Calu3 (cell line): ENCODE results near the gene CR2. TPM values are rescaled to one million over a fixed set of nuclear protein-coding genes. Genes with fewer than 3 reads are reported as not detected.

ENCODE experiments used
- BruUV-seq: library from RNA; stranded (reverse); fragments of 400-500 nt; replicated peaks from 2 replicates; lab custom pipeline; 2021; lab: Mats Ljungman, UMichigan
- CTCF ChIA-PET: fragments of 300-600 bp; sonication (Branson Sonifier 250); formaldehyde crosslinking; loops from one replicate; lab custom pipeline; 2022; ENCODE audit warnings: antibody characterized with exemption; lab: Charles Lee
- DNase-seq: peaks from one replicate; pipeline ENCODE4 v3.0.0; 2022
- H3K27ac Mint-ChIP-seq: one replicate; pipeline ENCODE4 v1.8.0; 2022; ENCODE audit warnings: mixed read lengths; ENCODE audit not compliant: unreplicated experiment
- H3K27me3 Mint-ChIP-seq: one replicate; pipeline ENCODE4 v1.8.0; 2022; ENCODE audit warnings: mixed read lengths; ENCODE audit not compliant: unreplicated experiment
- H3K36me3 Mint-ChIP-seq: one replicate; pipeline ENCODE4 v1.8.0; 2022; ENCODE audit warnings: mild to moderate bottlenecking, moderate library complexity, mixed read lengths; ENCODE audit not compliant: insufficient read depth, unreplicated experiment
- H3K4me1 Mint-ChIP-seq: one replicate; pipeline ENCODE4 v1.8.0; 2022; ENCODE audit warnings: mild to moderate bottlenecking, low read depth, mixed read lengths; ENCODE audit not compliant: unreplicated experiment
- H3K4me3 Mint-ChIP-seq: one replicate; pipeline ENCODE4 v1.8.0; 2022; ENCODE audit warnings: mild to moderate bottlenecking, low read depth, moderate library complexity, mixed read lengths; ENCODE audit not compliant: unreplicated experiment
- H3K9me3 Mint-ChIP-seq: one replicate; pipeline ENCODE4 v1.8.0; 2022; ENCODE audit warnings: low read depth, mixed read lengths; ENCODE audit not compliant: unreplicated experiment
- CTCF ChIP-seq: fragments of 200-600 bp; IDR thresholded peaks from one replicate; pipeline ENCODE4 v1.8.0; 2022; ENCODE audit warnings: antibody characterized with exemption; ENCODE audit not compliant: unreplicated experiment
- intact Hi-C: fragments of 100-400 bp; cut with micrococcal nuclease; formaldehyde crosslinking; loops from one replicate; pipeline ENCODE4 v1.10.0; 2022; ENCODE audit not compliant: unreplicated experiment
- total RNA-seq: library from RNA; stranded (reverse); gene quantifications from 2 replicates; pipeline ENCODE4 v1.2.3, GENCODE V29; 2022

The CR2 gene
- total RNA-seq, 1 experiment from 2014 or later: 0.83 TPM

DNA sequence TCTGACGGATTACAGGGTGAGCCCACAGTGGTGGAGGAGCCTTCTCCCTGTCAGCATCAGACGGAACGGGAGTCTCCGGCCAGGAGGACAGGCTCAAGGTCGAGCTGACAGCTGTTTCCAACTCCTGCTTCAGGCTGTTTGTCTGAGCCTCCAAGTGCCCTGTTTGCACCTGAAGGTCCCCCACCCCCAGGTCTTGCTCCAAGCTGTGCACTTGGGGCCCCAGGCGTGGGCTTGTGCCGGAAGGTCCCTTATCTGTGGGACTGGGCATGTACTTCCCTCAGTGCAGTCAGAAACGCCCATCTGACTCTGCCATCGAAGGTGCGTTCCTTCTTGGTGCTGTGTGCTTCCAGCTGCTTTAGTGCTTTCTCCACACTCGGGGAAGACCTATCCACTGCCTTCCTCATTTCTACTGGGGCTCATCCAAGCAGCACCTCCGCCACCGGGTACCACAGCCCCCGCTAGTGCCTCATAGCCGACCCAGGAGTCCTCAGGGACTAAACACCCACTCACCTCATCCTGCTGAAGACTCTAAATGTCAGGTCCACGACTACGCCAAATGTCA lies 29.5 kb upstream of the CR2 start:
- CTCF ChIA-PET: interaction anchor here (1.0 kb wide), 1 partner anchor 75 kb away, joined by 3 read pairs; no protein-coding TSS in a partner anchor
- no peak for TF ChIP-seq CTCF
- H3K36me3 Mint-ChIP-seq: no peaks in the 10 kb centered on the region
- BruUV-seq: no TSS peak
- peak; percentile 20 for DNase-seq
- no peaks in the 10 kb centered on the region for H3K4me1 Mint-ChIP-seq
- no peak overlapping the region for H3K4me3 Mint-ChIP-seq
- H3K27ac Mint-ChIP-seq: no peak overlapping the region
- intact Hi-C loops: no loop called here
- H3K27me3 Mint-ChIP-seq: peaks cover 43% of the 10 kb centered on the region
- peaks cover 6% of the 10 kb centered on the region for H3K9me3 Mint-ChIP-seq

- Mint-ChIP-seq H3K36me3 (no peaks in the 10 kb centered on the region), H3K27ac (no peak overlapping the region), H3K4me1 (no peaks in the 10 kb centered on the region), H3K9me3 (peaks cover 6% of the 10 kb centered on the region), H3K27me3 (peaks cover 50% of the 10 kb centered on the region), H3K4me3 (no peak overlapping the region)
- TF ChIP-seq CTCF: no peak
- CTCF ChIA-PET: no interaction called here
- no peak for DNase-seq
- intact Hi-C loops: no loop called here
- no TSS peak for BruUV-seq
These were observed 26.1 kb upstream of the CR2 start for GRCh38 chr1:207427832-207428585.

DNA sequence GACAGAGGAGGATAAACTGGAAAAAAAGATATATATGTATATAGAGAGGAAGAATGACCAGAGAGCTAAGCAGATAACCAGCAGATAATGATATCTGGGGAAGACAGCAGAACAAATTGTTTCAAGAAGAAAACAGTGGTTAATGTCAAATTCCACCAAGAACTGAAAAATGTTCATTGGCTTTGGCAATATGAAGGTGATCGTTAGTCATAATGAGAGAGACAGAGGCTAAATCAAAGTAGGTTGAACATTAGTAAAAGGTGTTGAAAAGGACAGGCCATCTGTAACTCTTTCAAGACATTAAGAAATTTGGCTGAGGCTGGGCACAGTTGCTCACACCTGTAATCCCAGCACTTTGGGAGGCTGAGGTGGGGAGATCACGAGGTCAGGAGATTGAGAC lies 25.3 kb upstream of the CR2 start:
- intact Hi-C loops: no loop called here
- H3K36me3 Mint-ChIP-seq: no peaks in the 10 kb centered on the region
- H3K27me3 Mint-ChIP-seq: peaks cover 52% of the 10 kb centered on the region
- no peak for DNase-seq
- peaks cover 6% of the 10 kb centered on the region for H3K9me3 Mint-ChIP-seq
- no peak overlapping the region for H3K27ac Mint-ChIP-seq
- BruUV-seq: no TSS peak
- H3K4me3 Mint-ChIP-seq: no peak overlapping the region
- TF ChIP-seq CTCF: no peak
- H3K4me1 Mint-ChIP-seq: no peaks in the 10 kb centered on the region
- CTCF ChIA-PET: no interaction called here

GRCh38 chr1:207429963-207430362 lies 24.2 kb upstream of the CR2 start:
- Mint-ChIP-seq H3K27me3 (peaks cover 56% of the 10 kb centered on the region), H3K36me3 (no peaks in the 10 kb centered on the region), H3K27ac (no peak overlapping the region), H3K9me3 (peaks cover 6% of the 10 kb centered on the region), H3K4me1 (no peaks in the 10 kb centered on the region), H3K4me3 (no peak overlapping the region)
- intact Hi-C loops: no loop called here
- no TSS peak for BruUV-seq
- no peak for TF ChIP-seq CTCF
- CTCF ChIA-PET: interaction anchor here (0.7 kb wide), 1 partner anchor 17 kb away, joined by 4 read pairs; no protein-coding TSS in a partner anchor
- DNase-seq: no peak
